HUES48 (cell line): ENCODE results near the gene CARS2.
"Not testable (repeated sequence)": the region's sequence is repeated elsewhere in the genome, so short reads cannot be mapped to it uniquely, and the experiment has no call there.

Experiments used
- H3K27ac ChIP-seq: one replicate; pipeline ENCODE4 v1.7.0; 2013; ENCODE audit warnings: low read depth, low read length, inconsistent platforms
- H3K27me3 ChIP-seq: 2 replicates; pipeline ENCODE4 v1.6.1; 2013; ENCODE audit warnings: mild to moderate bottlenecking, low read length; ENCODE audit not compliant: control insufficient read depth, insufficient read depth
- H3K36me3 ChIP-seq: 2 replicates; pipeline ENCODE4 v1.6.1; 2013; ENCODE audit warnings: low read length; ENCODE audit not compliant: control insufficient read depth, insufficient read depth
- H3K4me1 ChIP-seq: 2 replicates; pipeline ENCODE4 v1.6.1; 2013; ENCODE audit warnings: mild to moderate bottlenecking, low read length; ENCODE audit not compliant: control insufficient read depth, insufficient read depth
- H3K4me3 ChIP-seq: 2 replicates; pipeline ENCODE4 v1.5.1; 2013; ENCODE audit warnings: mild to moderate bottlenecking, low read depth, low read length
- H3K9ac ChIP-seq: 2 replicates; pipeline ENCODE4 v1.6.1; 2013; ENCODE audit warnings: mild to moderate bottlenecking, low read depth, low read length, moderate library complexity
- H3K9me3 ChIP-seq: 2 replicates; pipeline ENCODE4 v1.6.1; 2013; ENCODE audit warnings: low read length; ENCODE audit not compliant: control insufficient read depth, insufficient read depth

The CARS2 gene, protein sequence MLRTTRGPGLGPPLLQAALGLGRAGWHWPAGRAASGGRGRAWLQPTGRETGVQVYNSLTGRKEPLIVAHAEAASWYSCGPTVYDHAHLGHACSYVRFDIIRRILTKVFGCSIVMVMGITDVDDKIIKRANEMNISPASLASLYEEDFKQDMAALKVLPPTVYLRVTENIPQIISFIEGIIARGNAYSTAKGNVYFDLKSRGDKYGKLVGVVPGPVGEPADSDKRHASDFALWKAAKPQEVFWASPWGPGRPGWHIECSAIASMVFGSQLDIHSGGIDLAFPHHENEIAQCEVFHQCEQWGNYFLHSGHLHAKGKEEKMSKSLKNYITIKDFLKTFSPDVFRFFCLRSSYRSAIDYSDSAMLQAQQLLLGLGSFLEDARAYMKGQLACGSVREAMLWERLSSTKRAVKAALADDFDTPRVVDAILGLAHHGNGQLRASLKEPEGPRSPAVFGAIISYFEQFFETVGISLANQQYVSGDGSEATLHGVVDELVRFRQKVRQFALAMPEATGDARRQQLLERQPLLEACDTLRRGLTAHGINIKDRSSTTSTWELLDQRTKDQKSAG

GRCh38 chr13:110705826-110706569 lies at the start of gene CARS2:
TSS of gene CARS2 (minus strand) at chr13:110706116. CDS start at chr13:110706093, 23 bp downstream.
- no peaks in the 10 kb centered on the region for H3K27me3 ChIP-seq
- H3K4me1 ChIP-seq: peaks cover 9% of the 10 kb centered on the region
- H3K9ac ChIP-seq: peak within 1 kb of the TSS; percentile 49; the same call in 1 of the 2 replicates
- H3K36me3 ChIP-seq: peaks cover 12% of the 10 kb centered on the region
- H3K9me3 ChIP-seq: no peaks in the 10 kb centered on the region
- peak within 1 kb of the TSS; percentile 71 for H3K27ac ChIP-seq
- H3K4me3 ChIP-seq: peak within 1 kb of the TSS; percentile 78

- Histone ChIP-seq H3K4me1 (no peaks in the 10 kb centered on the region), H3K27ac (no peak overlapping the region), H3K9me3 (peaks cover 23% of the 10 kb centered on the region), H3K27me3 (no peaks in the 10 kb centered on the region), H3K4me3 (no peak overlapping the region), H3K9ac (no peak overlapping the region), H3K36me3 (no peaks in the 10 kb centered on the region)
Measured at GRCh38 chr13:110748271-110748670, 42.4 kb upstream of the CARS2 start.

GRCh38 chr13:110746438-110746837 lies 40.5 kb upstream of the CARS2 start:
- H3K4me3 ChIP-seq: no peak overlapping the region
- H3K27me3 ChIP-seq: no peaks in the 10 kb centered on the region
- no peak overlapping the region for H3K9ac ChIP-seq
- peaks cover 29% of the 10 kb centered on the region for H3K9me3 ChIP-seq
- H3K27ac ChIP-seq: no peak overlapping the region
- H3K36me3 ChIP-seq: no peaks in the 10 kb centered on the region
- H3K4me1 ChIP-seq: no peaks in the 10 kb centered on the region

DNA sequence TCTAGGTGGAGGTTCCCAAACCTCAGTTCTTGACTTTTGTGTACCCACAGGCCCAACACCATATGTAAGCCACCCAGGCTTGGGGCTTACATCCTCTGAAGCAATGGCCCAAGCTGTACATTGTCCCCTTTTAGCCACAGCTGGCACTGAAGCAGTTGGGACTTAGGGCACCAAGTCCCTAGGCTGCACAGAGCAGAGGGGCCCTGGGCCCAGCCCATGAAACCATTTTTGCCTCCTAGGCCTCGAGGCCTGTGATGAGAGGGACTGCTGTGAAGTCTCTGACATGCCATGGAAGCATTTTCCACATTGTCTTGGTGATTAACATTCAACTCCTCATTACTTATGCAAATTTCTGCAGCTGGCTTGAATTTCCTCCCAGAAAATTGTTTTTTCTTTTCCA lies 37.8 kb upstream of the CARS2 start:
- Histone ChIP-seq H3K4me1 (no peaks in the 10 kb centered on the region), H3K27ac (no peak overlapping the region), H3K36me3 (no peaks in the 10 kb centered on the region), H3K9ac (no peak overlapping the region), H3K4me3 (no peak overlapping the region), H3K27me3 (no peaks in the 10 kb centered on the region), H3K9me3 (peaks cover 31% of the 10 kb centered on the region)

DNA sequence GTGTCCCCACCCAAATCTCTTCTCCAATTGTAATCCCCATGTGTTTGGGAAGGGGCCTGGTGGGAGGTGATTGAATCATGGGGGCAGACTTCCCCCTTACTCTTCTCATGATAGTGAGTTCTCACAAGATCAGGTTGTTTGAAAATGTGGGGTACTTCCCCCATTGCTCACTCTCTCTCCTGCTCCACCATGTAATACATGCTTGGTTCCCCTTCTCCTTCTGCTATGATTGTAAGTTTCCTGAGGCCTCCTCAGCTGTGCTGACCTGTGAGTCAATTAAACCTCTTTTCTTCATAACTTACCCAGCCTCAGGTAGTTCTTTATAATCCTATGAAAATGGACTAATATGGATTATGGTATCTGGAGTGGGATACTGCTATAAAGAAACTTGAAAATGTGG lies 31.6 kb upstream of the CARS2 start:
- Histone ChIP-seq H3K27ac (no peak overlapping the region), H3K36me3 (no peaks in the 10 kb centered on the region), H3K4me1 (no peaks in the 10 kb centered on the region), H3K27me3 (no peaks in the 10 kb centered on the region), H3K9me3 (peaks cover 19% of the 10 kb centered on the region), H3K9ac (no peak overlapping the region), H3K4me3 (no peak overlapping the region)

DNA sequence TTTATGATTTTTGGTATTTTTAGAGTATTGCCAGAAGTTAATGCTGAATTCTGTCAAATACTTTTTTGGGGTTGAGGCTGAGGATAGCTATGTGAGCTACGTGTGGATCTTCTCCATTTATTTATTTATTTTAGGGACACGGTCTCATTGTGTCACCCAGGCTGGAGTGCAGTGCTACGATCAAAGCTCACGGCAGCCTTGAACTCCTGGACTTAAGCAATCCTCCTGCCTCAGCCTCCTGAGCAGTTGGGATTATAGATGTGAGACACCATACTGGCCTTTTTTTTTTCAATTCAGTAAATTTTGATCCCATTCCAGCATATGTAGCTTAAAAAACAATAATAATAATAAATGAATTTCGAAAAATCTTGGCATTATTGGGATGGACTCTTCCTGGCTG lies 28.6 kb upstream of the CARS2 start:
- no peak overlapping the region for H3K9ac ChIP-seq
- peaks cover 8% of the 10 kb centered on the region for H3K9me3 ChIP-seq
- no peak overlapping the region for H3K4me3 ChIP-seq
- no peak overlapping the region for H3K27ac ChIP-seq
- no peaks in the 10 kb centered on the region for H3K27me3 ChIP-seq
- no peaks in the 10 kb centered on the region for H3K36me3 ChIP-seq
- no peaks in the 10 kb centered on the region for H3K4me1 ChIP-seq

DNA sequence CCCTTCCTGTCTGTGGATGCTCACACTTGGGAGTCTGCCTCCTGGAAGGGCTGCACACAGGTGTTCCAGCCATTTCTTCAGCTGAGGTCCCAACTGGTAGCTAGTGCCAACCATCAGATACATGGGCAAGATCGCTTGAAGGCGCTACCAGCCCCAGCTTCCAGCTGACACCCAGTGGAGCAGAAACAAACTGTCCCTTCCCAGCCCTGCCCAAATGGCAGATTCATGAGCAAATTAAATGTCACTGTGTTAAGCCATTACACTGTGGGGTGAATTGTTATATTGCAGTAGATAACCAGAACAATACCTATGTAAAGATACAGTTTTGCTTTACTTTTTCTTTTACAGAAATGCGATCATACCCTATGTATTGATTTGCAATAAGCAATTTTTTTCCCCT lies 25.2 kb upstream of the CARS2 start:
- H3K4me3 ChIP-seq: no peak overlapping the region

GRCh38 chr13:110726726-110727125 lies 20.8 kb upstream of the CARS2 start:
- H3K27me3 ChIP-seq: no peaks in the 10 kb centered on the region
- H3K27ac ChIP-seq: no peak overlapping the region
- H3K9me3 ChIP-seq: no peaks in the 10 kb centered on the region
- H3K36me3 ChIP-seq: peaks cover 7% of the 10 kb centered on the region
- H3K4me3 ChIP-seq: no peak overlapping the region
- no peaks in the 10 kb centered on the region for H3K4me1 ChIP-seq
- no peak overlapping the region for H3K9ac ChIP-seq

More for the DNA sequence above, 25.2 kb upstream of the CARS2 start:
- Histone ChIP-seq H3K9ac (no peak overlapping the region), H3K27me3 (no peaks in the 10 kb centered on the region), H3K36me3 (no peaks in the 10 kb centered on the region), H3K27ac (no peak overlapping the region), H3K4me1 (no peaks in the 10 kb centered on the region), H3K9me3 (no peaks in the 10 kb centered on the region)

- not testable (repeated sequence) for H3K9ac ChIP-seq, H3K9me3 ChIP-seq, H3K4me1 ChIP-seq, H3K36me3 ChIP-seq, H3K27me3 ChIP-seq, H3K27ac ChIP-seq, H3K4me3 ChIP-seq
Measured at GRCh38 chr13:110726153-110726552, 20.2 kb upstream of the CARS2 start.

DNA sequence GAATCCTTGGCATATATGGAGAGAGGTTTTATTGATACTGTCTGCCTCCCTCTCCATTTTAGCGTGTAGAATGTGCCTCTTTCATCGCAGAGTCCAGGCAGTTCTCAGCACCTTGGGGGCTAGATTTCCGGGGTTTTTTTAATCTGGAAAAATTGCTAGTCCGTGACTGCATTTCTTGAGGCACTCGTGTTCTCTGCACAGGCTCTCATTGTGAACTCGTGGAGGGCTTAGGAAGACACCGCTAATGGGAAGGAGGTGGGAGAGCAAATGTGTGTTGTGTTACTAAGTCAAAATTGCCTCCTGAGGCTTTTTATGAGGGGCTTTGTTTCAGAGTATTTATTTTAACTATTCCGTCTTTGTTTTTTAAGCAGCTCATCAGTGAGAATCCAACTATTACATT lies 17.7 kb upstream of the CARS2 start:
- no peaks in the 10 kb centered on the region for H3K9me3 ChIP-seq
- no peaks in the 10 kb centered on the region for H3K4me1 ChIP-seq
- H3K4me3 ChIP-seq: no peak overlapping the region
- peaks cover 29% of the 10 kb centered on the region for H3K36me3 ChIP-seq
- H3K9ac ChIP-seq: no peak overlapping the region
- H3K27ac ChIP-seq: no peak overlapping the region
- H3K27me3 ChIP-seq: no peaks in the 10 kb centered on the region

DNA sequence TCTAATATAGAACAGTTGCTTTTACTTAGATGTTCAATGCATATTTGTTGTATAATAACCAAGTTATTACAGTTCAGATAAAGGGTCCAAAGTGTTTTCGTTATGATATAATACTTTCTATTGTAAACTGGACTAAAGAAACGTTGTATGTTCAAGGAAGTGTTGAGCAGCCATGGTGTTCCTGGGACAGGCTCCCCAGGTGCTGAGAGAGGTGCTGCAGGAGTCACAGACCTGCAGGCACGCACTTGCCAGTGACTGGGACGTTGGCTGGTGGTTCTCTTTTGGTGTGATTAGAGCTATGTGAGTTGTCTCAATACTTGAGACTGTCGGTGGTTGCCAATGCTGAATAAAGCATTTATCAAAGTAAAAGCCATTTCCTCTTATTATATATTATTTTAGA lies 17.1 kb upstream of the CARS2 start:
- Histone ChIP-seq H3K27me3 (no peaks in the 10 kb centered on the region), H3K36me3 (peaks cover 29% of the 10 kb centered on the region), H3K4me3 (no peak overlapping the region), H3K9ac (no peak overlapping the region), H3K27ac (no peak overlapping the region), H3K4me1 (peaks cover 4% of the 10 kb centered on the region), H3K9me3 (no peaks in the 10 kb centered on the region)
